Measurements from ENCODE around the gene IPO7. TPM values are rescaled to one million over a fixed set of nuclear protein-coding genes. Genes with fewer than 3 reads are reported as not detected.
"Not testable (repeated sequence)": the region's sequence is repeated elsewhere in the genome, so short reads cannot be mapped to it uniquely, and the experiment has no call there.

The IPO7 gene
- total RNA-seq, 2 donors from 2014 or later: 161 to 163 TPM

- Mint-ChIP-seq H3K4me3 (no peak overlapping the region), H3K36me3 (ENCODE audit: low read depth) (peaks cover 63% of the 10 kb centered on the region), H3K27ac (no peak overlapping the region), H3K27me3 (ENCODE audit: insufficient read depth) (no peaks in the 10 kb centered on the region), H3K9me3 (peaks cover 14% of the 10 kb centered on the region), H3K4me1 (peaks cover 20% of the 10 kb centered on the region)
- no peak for DNase-seq
- peaks cover 17% of the 10 kb centered on the region for H3K9me3 ChIP-seq (ENCODE audit: control insufficient read depth, low read length)
- peaks cover 6% of the 10 kb centered on the region for H3K4me1 ChIP-seq (ENCODE audit: control insufficient read depth, insufficient read depth, low read length)
- H3K4me3 ChIP-seq (ENCODE audit: low read length): no peak overlapping the region
- H3K9ac ChIP-seq (ENCODE audit: extremely low read depth, low read length, poor library complexity, severe bottlenecking): no peak overlapping the region
- TF ChIP-seq CTCF (conservative IDR thresholded peaks at IDR 0.05): no peak
- H3K27me3 ChIP-seq (ENCODE audit: control insufficient read depth, insufficient read depth, low read length, poor library complexity, severe bottlenecking): no peaks in the 10 kb centered on the region
- peaks cover 73% of the 10 kb centered on the region for H3K36me3 ChIP-seq (ENCODE audit: control insufficient read depth, insufficient read depth, low read length)
- WGBS, 2 experiments (ENCODE audit: insufficient coverage in 1 of 2, insufficient read length in 1 of 2): 91% methylated on average over 4 of the region's 4 CpGs; no CpG with 5 or more reads in 1 of the 2 experiments
- H3K27ac ChIP-seq (ENCODE audit: low read depth, low read length): no peak overlapping the region
Observed at GRCh38 chr11:9446230-9446629, 61.8 kb downstream of the IPO7 start.

- H3K36me3 Mint-ChIP-seq (ENCODE audit: low read depth): peaks cover 50% of the 10 kb centered on the region
- no peaks in the 10 kb centered on the region for H3K27me3 ChIP-seq (ENCODE audit: control insufficient read depth, insufficient read depth, low read length, poor library complexity, severe bottlenecking)
- H3K27ac ChIP-seq (ENCODE audit: low read depth, low read length): no peak overlapping the region
- H3K27me3 Mint-ChIP-seq (ENCODE audit: insufficient read depth): no peaks in the 10 kb centered on the region
- no peak for TF ChIP-seq CTCF (conservative IDR thresholded peaks at IDR 0.05)
- no peak overlapping the region for H3K9ac ChIP-seq (ENCODE audit: extremely low read depth, low read length, poor library complexity, severe bottlenecking)
- peaks cover 6% of the 10 kb centered on the region for H3K4me1 ChIP-seq (ENCODE audit: control insufficient read depth, insufficient read depth, low read length)
- 98 to 100% methylated on average over 6 to 9 of the region's 9 CpGs for WGBS, 2 experiments (ENCODE audit: insufficient coverage in 1 of 2, insufficient read length in 1 of 2)
- H3K36me3 ChIP-seq (ENCODE audit: control insufficient read depth, insufficient read depth, low read length): peaks cover 50% of the 10 kb centered on the region
- no peak overlapping the region for H3K27ac Mint-ChIP-seq
- H3K9me3 Mint-ChIP-seq: peaks cover 36% of the 10 kb centered on the region
- H3K4me3 ChIP-seq (ENCODE audit: low read length): no peak overlapping the region
- H3K9me3 ChIP-seq (ENCODE audit: control insufficient read depth, low read length): peaks cover 28% of the 10 kb centered on the region
- H3K4me1 Mint-ChIP-seq: peaks cover 20% of the 10 kb centered on the region
- no peak overlapping the region for H3K4me3 Mint-ChIP-seq
- DNase-seq: no peak
Observed at GRCh38 chr11:9448576-9449352, 64.3 kb downstream of the IPO7 start.

GRCh38 chr11:9452023-9452422 lies 67.6 kb downstream of the IPO7 start:
- H3K27ac Mint-ChIP-seq; H3K27ac ChIP-seq (ENCODE audit: low read depth, low read length); H3K4me1 ChIP-seq (ENCODE audit: control insufficient read depth, insufficient read depth, low read length); H3K4me3 Mint-ChIP-seq; H3K27me3 ChIP-seq (ENCODE audit: control insufficient read depth, insufficient read depth, low read length, poor library complexity, severe bottlenecking); H3K27me3 Mint-ChIP-seq (ENCODE audit: insufficient read depth); H3K9ac ChIP-seq (ENCODE audit: extremely low read depth, low read length, poor library complexity, severe bottlenecking): not testable (repeated sequence)
- Mint-ChIP-seq H3K4me1 (peaks cover 13% of the 10 kb centered on the region), H3K9me3 (peaks cover 38% of the 10 kb centered on the region), H3K36me3 (ENCODE audit: low read depth) (peaks cover 26% of the 10 kb centered on the region)
- peak overlapping the region; percentile 49 for H3K4me3 ChIP-seq (ENCODE audit: low read length)
- peak; percentile 83 for DNase-seq
- WGBS, 2 experiments (ENCODE audit: insufficient coverage in 1 of 2, insufficient read length in 1 of 2): 76 to 92% methylated on average over 4 to 7 of the region's 7 CpGs
- H3K9me3 ChIP-seq (ENCODE audit: control insufficient read depth, low read length): peaks cover 28% of the 10 kb centered on the region
- peaks cover 23% of the 10 kb centered on the region for H3K36me3 ChIP-seq (ENCODE audit: control insufficient read depth, insufficient read depth, low read length)

Measured in endodermal cell (in vitro differentiated cells).